Neural cell (in vitro differentiated cells): Measurements from ENCODE around the gene HMGCS2.

Experiments
- CTCF ChIP-seq: fragments of 450-650 bp; IDR thresholded peaks from 2 replicates; pipeline ENCODE4 v1.5.1; 2014; ENCODE audit warnings: antibody characterized with exemption, mild to moderate bottlenecking, moderate library complexity; ENCODE audit not compliant: poor library complexity, severe bottlenecking
- EZH2 ChIP-seq: fragments of 200-600, 300-800 bp; shearing (Covaris generic), sonication (generic); IDR thresholded peaks from 2 replicates; pipeline ENCODE4 v1.6.1; 2014; ENCODE audit warnings: antibody characterized with exemption, low read length, borderline replicate concordance, mild to moderate bottlenecking; ENCODE audit not compliant: insufficient read depth, poor library complexity, severe bottlenecking
- POLR2AphosphoS5 ChIP-seq: IDR thresholded peaks from 2 replicates; pipeline ENCODE4 v1.6.1; 2012
- TAF1 ChIP-seq: IDR thresholded peaks from 2 replicates; pipeline ENCODE4 v1.6.1; 2012; ENCODE audit warnings: low read depth

- no peak for TF ChIP-seq EZH2
- TF ChIP-seq CTCF, result no peak
- TF ChIP-seq POLR2AphosphoS5, result no peak
- TF ChIP-seq TAF1, result no peak
Measured at GRCh38 chr1:119733754-119734153, 35.0 kb downstream of the HMGCS2 start.
